ENCODE results near the gene GADL1. TPM values are rescaled to one million over a fixed set of nuclear protein-coding genes. Genes with fewer than 3 reads are reported as not detected.

Gene GADL1
- total and polyA plus RNA-seq, 4 donors = 0.01 to 2.4 (median 0.05) TPM

GRCh38 chr3:30835667-30836066, 58.8 kb downstream of the GADL1 start:
- WGBS, 2 donors = 73 to 84% methylated on average over 2 of the region's 2 CpGs
- H3K4me3 ChIP-seq = no peak overlapping the region
- DNase-seq (no peak), ATAC-seq (ENCODE audit: insufficient read depth, low FRiP score) (no peak)
- H3K4me1 ChIP-seq (ENCODE audit: control insufficient read depth in 5 of 5, insufficient read depth in 5 of 5, low read length in 5 of 5) = no peaks in the 10 kb centered on the region
- H3K9me3 ChIP-seq (ENCODE audit: control insufficient read depth in 4 of 4, insufficient read depth in 3 of 4, low read length in 3 of 4) = no peaks in the 10 kb centered on the region
- H3K36me3 ChIP-seq (ENCODE audit: control insufficient read depth in 4 of 4, insufficient read depth in 4 of 4, low read length in 4 of 4) = no peaks in the 10 kb centered on the region
- no peak overlapping the region for H3K9ac ChIP-seq (ENCODE audit: insufficient read depth in 1 of 2, low read length in 2 of 2)
- H3K27me3 ChIP-seq (ENCODE audit: control insufficient read depth in 3 of 3, insufficient read depth in 3 of 3, low read length in 2 of 3) = no peaks in the 10 kb centered on the region
- no peak overlapping the region for H3K27ac ChIP-seq (ENCODE audit: low read depth in 1 of 2, low read length in 1 of 2)
- TF ChIP-seq CTCF (IDR thresholded peaks at IDR 0.05; ENCODE audit: control extremely low read depth, extremely low read depth) = no peak

GRCh38 chr3:30832961-30833575, 61.4 kb downstream of the GADL1 start:
- no peaks in the 10 kb centered on the region for H3K36me3 ChIP-seq (ENCODE audit: control insufficient read depth in 4 of 4, insufficient read depth in 4 of 4, low read length in 4 of 4)
- WGBS, 2 donors = 75 to 79% methylated on average over 4 of the region's 4 CpGs
- no peak for TF ChIP-seq CTCF (IDR thresholded peaks at IDR 0.05; ENCODE audit: control extremely low read depth, extremely low read depth)
- no peaks in the 10 kb centered on the region for H3K9me3 ChIP-seq (ENCODE audit: control insufficient read depth in 4 of 4, insufficient read depth in 3 of 4, low read length in 3 of 4)
- H3K4me3 ChIP-seq = no peak overlapping the region
- no peaks in the 10 kb centered on the region for H3K4me1 ChIP-seq (ENCODE audit: control insufficient read depth in 5 of 5, insufficient read depth in 5 of 5, low read length in 5 of 5)
- no peak for ATAC-seq (ENCODE audit: insufficient read depth, low FRiP score)
- H3K27ac ChIP-seq (ENCODE audit: low read depth in 1 of 2, low read length in 1 of 2) = no peak overlapping the region
- H3K27me3 ChIP-seq (ENCODE audit: control insufficient read depth in 3 of 3, insufficient read depth in 3 of 3, low read length in 2 of 3) = peaks cover 0 to 2% (median 0%) of the 10 kb centered on the region in 3 donors
- peak in 1 of 3 donors; percentile 21 for DNase-seq
- H3K9ac ChIP-seq (ENCODE audit: insufficient read depth in 1 of 2, low read length in 2 of 2) = no peak overlapping the region

- no peaks in the 10 kb centered on the region for H3K9me3 ChIP-seq (ENCODE audit: control insufficient read depth in 4 of 4, insufficient read depth in 3 of 4, low read length in 3 of 4)
- no peak overlapping the region for H3K27ac ChIP-seq (ENCODE audit: low read depth in 1 of 2, low read length in 1 of 2)
- no peak overlapping the region for H3K9ac ChIP-seq (ENCODE audit: insufficient read depth in 1 of 2, low read length in 2 of 2)
- H3K4me1 ChIP-seq (ENCODE audit: control insufficient read depth in 5 of 5, insufficient read depth in 5 of 5, low read length in 5 of 5) = peaks cover 0 to 13% (median 0%) of the 10 kb centered on the region in 5 donors
- no peak overlapping the region for H3K4me3 ChIP-seq
- WGBS, 2 donors = 93 to 98% methylated on average over 1 of the region's 1 CpG
- ATAC-seq (ENCODE audit: insufficient read depth, low FRiP score) (no peak), DNase-seq (no peak)
- TF ChIP-seq CTCF (IDR thresholded peaks at IDR 0.05; ENCODE audit: control extremely low read depth, extremely low read depth) = no peak
- peaks cover 0 to 2% (median 0%) of the 10 kb centered on the region in 3 donors for H3K27me3 ChIP-seq (ENCODE audit: control insufficient read depth in 3 of 3, insufficient read depth in 3 of 3, low read length in 2 of 3)
- H3K36me3 ChIP-seq (ENCODE audit: control insufficient read depth in 4 of 4, insufficient read depth in 4 of 4, low read length in 4 of 4) = no peaks in the 10 kb centered on the region
Observed at GRCh38 chr3:30827080-30827479, 67.4 kb downstream of the GADL1 start.

DNA sequence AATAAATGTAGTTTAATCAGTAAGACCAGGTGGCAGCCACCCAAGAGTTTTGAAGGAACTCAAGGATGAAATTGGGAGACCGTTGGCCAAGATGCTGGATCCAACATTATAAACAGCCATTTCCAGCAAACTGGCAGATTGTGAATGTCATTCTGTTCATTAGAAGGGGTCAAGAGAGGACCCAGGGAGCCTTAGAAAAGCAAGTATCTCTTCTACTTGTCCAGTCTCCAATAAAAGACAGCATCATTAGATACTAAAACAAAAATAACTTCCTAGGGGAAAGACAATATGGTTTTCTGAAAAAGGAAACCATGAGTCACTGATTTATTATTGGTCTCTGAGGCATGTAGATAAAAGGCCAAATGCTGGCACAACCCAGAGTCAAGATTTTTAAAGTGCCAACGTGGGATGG, 67.9 kb downstream of the GADL1 start:
- no peaks in the 10 kb centered on the region for H3K36me3 ChIP-seq (ENCODE audit: control insufficient read depth in 4 of 4, insufficient read depth in 4 of 4, low read length in 4 of 4)
- H3K4me1 ChIP-seq (ENCODE audit: control insufficient read depth in 5 of 5, insufficient read depth in 5 of 5, low read length in 5 of 5) = peaks cover 0 to 13% (median 0%) of the 10 kb centered on the region in 5 donors
- DNase-seq (no peak), ATAC-seq (ENCODE audit: insufficient read depth, low FRiP score) (no peak)
- WGBS, 2 donors = 43 to 74% methylated on average over 2 of the region's 2 CpGs
- H3K27ac ChIP-seq (ENCODE audit: low read depth in 1 of 2, low read length in 1 of 2) = peak overlapping the region in 1 of 2 donors; percentile 85
- no peaks in the 10 kb centered on the region for H3K9me3 ChIP-seq (ENCODE audit: control insufficient read depth in 4 of 4, insufficient read depth in 3 of 4, low read length in 3 of 4)
- H3K9ac ChIP-seq (ENCODE audit: insufficient read depth in 1 of 2, low read length in 2 of 2) = no peak overlapping the region
- TF ChIP-seq CTCF (IDR thresholded peaks at IDR 0.05; ENCODE audit: control extremely low read depth, extremely low read depth) = no peak
- peaks cover 0 to 2% (median 0%) of the 10 kb centered on the region in 3 donors for H3K27me3 ChIP-seq (ENCODE audit: control insufficient read depth in 3 of 3, insufficient read depth in 3 of 3, low read length in 2 of 3)
- H3K4me3 ChIP-seq = no peak overlapping the region

Measured in lung (tissue), 12 donors.